K562 (cell line): Measurements from ENCODE around the gene ELOVL7. TPM values are rescaled to one million over a fixed set of nuclear protein-coding genes. Genes with fewer than 3 reads are reported as not detected.

Experiments used
- ATAC-seq: fragments of 200-7000 bp; cut with Tn5 transposase; 3 replicates; pipeline ENCODE4 v1.9.1; 2020; ENCODE audit warnings: moderate library complexity
- BruUV-seq: library from RNA; stranded (reverse); fragments of 400-500 nt; replicated peaks from 2 replicates; lab custom pipeline; 2021; lab: Mats Ljungman, UMichigan
- CTCF ChIA-PET: fragments of 300-600 bp; formaldehyde crosslinking; extraction: SDS; loops from one replicate; lab custom pipeline; 2021; ENCODE audit warnings: low intra/inter-chr PET ratio; lab: Yijun Ruan, JAX
- POLR2A ChIA-PET: fragments of 300-600, 350-650 bp; sonication (Branson Sonifier 250); formaldehyde crosslinking; extraction: SDS; loops from one replicate; lab custom pipeline; 2021; ENCODE audit warnings: antibody characterized with exemption, inconsistent platforms; lab: Yijun Ruan, JAX
- DNase-seq, 4 experiments: peaks; one replicate each; pipeline versions ENCODE4 v3.0.0 to v3.0.0-alpha.2; 2011 to 2018; ENCODE audit warnings: low spot score in 3 of 4, mixed read lengths in 3 of 4; ENCODE audit errors: extremely low read depth in 1 of 4
- FAIRE-seq: peaks from 2 replicates; lab custom pipeline; 2011; peaks lifted over from hg19 to GRCh38; lab: Jason Lieb, UNC
- H2AFZ ChIP-seq: 2 replicates; pipeline ENCODE4 v1.6.0; 2011; ENCODE audit warnings: low read depth, low read length, control low read depth, inconsistent platforms
- H3K27ac ChIP-seq: fragments of 200-600 bp; 3 replicates; pipeline ENCODE4 v1.8.0; 2011; ENCODE audit warnings: low read depth, mild to moderate bottlenecking, control low read depth, inconsistent platforms, low read length, moderate library complexity, mixed read lengths; ENCODE audit errors: extremely low read depth
- H3K27me3 ChIP-seq, 2 experiments: fragments of 300-600 bp in 1 of 2; 2 replicates in 1 of 2; 3 replicates in 1 of 2; pipeline versions ENCODE4 v1.6.0 to v1.8.0; 2011; ENCODE audit warnings: inconsistent platforms in 2 of 2, low read length in 2 of 2, mild to moderate bottlenecking in 1 of 2, mixed read lengths in 1 of 2, moderate library complexity in 1 of 2; ENCODE audit not compliant: control insufficient read depth in 2 of 2, insufficient read depth in 2 of 2
- H3K36me3 ChIP-seq: fragments of 300-600 bp; 3 replicates; pipeline ENCODE4 v1.8.0; 2011; ENCODE audit warnings: mild to moderate bottlenecking, low read length, inconsistent platforms; ENCODE audit not compliant: control insufficient read depth, insufficient read depth
- H3K4me1 ChIP-seq, 2 experiments: fragments of 200-600 bp in 1 of 2; replicated peaks in 1 of 2; 2 replicates in 1 of 2; 3 replicates in 1 of 2; pipeline versions ENCODE4 v1.5.1 to v1.8.0; 2011; ENCODE audit warnings: inconsistent platforms in 2 of 2, low read length in 2 of 2, mild to moderate bottlenecking in 1 of 2, mixed read lengths in 1 of 2, moderate library complexity in 1 of 2; ENCODE audit not compliant: control insufficient read depth in 2 of 2, insufficient read depth in 2 of 2
- H3K4me2 ChIP-seq: 2 replicates; pipeline ENCODE4 v1.6.1; 2011; ENCODE audit warnings: low read length, control low read depth, inconsistent platforms, mixed read lengths; ENCODE audit not compliant: insufficient read depth
- H3K4me3 ChIP-seq: fragments of 200-600 bp; sonication (generic), shearing (Covaris generic); 2 replicates; pipeline ENCODE4 v1.5.1; 2016; ENCODE audit warnings: control low read depth, inconsistent platforms
- H3K79me2 ChIP-seq: fragments of 200-600 bp; 3 replicates; pipeline ENCODE4 v1.8.0; 2011; ENCODE audit warnings: low read length, inconsistent platforms; ENCODE audit not compliant: control insufficient read depth, insufficient read depth
- H3K9ac ChIP-seq, 2 experiments: 2 replicates each; pipeline versions ENCODE4 v1.6.0 to v1.6.1; 2011; ENCODE audit warnings: low read depth in 2 of 2, low read length in 2 of 2, control low read depth in 1 of 2, inconsistent platforms in 1 of 2, mild to moderate bottlenecking in 1 of 2, mixed read lengths in 1 of 2; ENCODE audit not compliant: insufficient read depth in 1 of 2
- H3K9me1 ChIP-seq: one replicate; pipeline ENCODE4 v1.6.0; 2011; ENCODE audit warnings: inconsistent platforms, mild to moderate bottlenecking, low read length, moderate library complexity; ENCODE audit not compliant: control insufficient read depth, insufficient read depth
- H3K9me3 ChIP-seq: replicated peaks from 2 replicates; pipeline ENCODE4 v1.5.1; 2011; ENCODE audit warnings: low read depth, low read length, inconsistent platforms; ENCODE audit not compliant: control insufficient read depth, insufficient read depth
- H4K20me1 ChIP-seq: replicated peaks from 2 replicates; pipeline ENCODE4 v1.6.1; 2011; ENCODE audit warnings: low read length, inconsistent platforms, mixed read lengths; ENCODE audit not compliant: control insufficient read depth, insufficient read depth
- CBX3 ChIP-seq, 2 experiments: IDR thresholded peaks; 1 replicate in 1 of 2; 2 replicates in 1 of 2; pipeline ENCODE4 v1.6.1; 2012; ENCODE audit warnings: inconsistent platforms in 2 of 2, low read length in 2 of 2, borderline replicate concordance in 1 of 2, control low read depth in 1 of 2
- CLOCK ChIP-seq: fragments of 250-450 bp; sonication (Bioruptor Pico); IDR thresholded peaks from 2 replicates; pipeline ENCODE4 v1.4.0; 2020; ENCODE audit warnings: mild to moderate bottlenecking, moderate library complexity, borderline replicate concordance
- NR3C1 ChIP-seq: sonication (generic); formaldehyde crosslinking; IDR thresholded peaks from 2 replicates; pipeline ENCODE4 v1.8.1; 2022; ENCODE audit warnings: missing genetic modification reagents
- PHB ChIP-seq: fragments of 250-450 bp; sonication (Bioruptor Pico); IDR thresholded peaks from 2 replicates; pipeline ENCODE4 v1.5.0; 2021
- STAG1 ChIP-seq: sonication (generic); formaldehyde crosslinking; IDR thresholded peaks from 2 replicates; pipeline ENCODE4 v1.5.0; 2020; ENCODE audit warnings: missing genetic modification reagents, borderline replicate concordance
- TRIM28 ChIP-seq: fragments of 450-650 bp; IDR thresholded peaks from 2 replicates; pipeline ENCODE4 v1.6.1; 2017
- ZBED1 ChIP-seq: IDR thresholded peaks from 2 replicates; pipeline ENCODE4 v1.6.1; 2014
- ZKSCAN3 ChIP-seq: fragments of 250-450 bp; sonication (Bioruptor Pico); IDR thresholded peaks from 2 replicates; pipeline ENCODE4 v1.4.0; 2020
- ZNF124 ChIP-seq: sonication (generic); formaldehyde crosslinking; IDR thresholded peaks from 2 replicates; pipeline ENCODE4 v1.8.1; 2022; ENCODE audit warnings: missing genetic modification reagents
- ZNF311 ChIP-seq: fragments of 250-450 bp; sonication (Bioruptor Pico); IDR thresholded peaks from 2 replicates; pipeline ENCODE4 v1.4.0; 2020; ENCODE audit warnings: mild to moderate bottlenecking, moderate library complexity
- ZNF780A ChIP-seq: fragments of 250-450 bp; sonication (Bioruptor Pico); IDR thresholded peaks from 2 replicates; pipeline ENCODE4 v1.5.0; 2021; ENCODE audit warnings: mild to moderate bottlenecking
- ZNF785 ChIP-seq: fragments of 250-450 bp; sonication (Bioruptor Pico); IDR thresholded peaks from 2 replicates; pipeline ENCODE4 v1.4.0; 2020; ENCODE audit warnings: mild to moderate bottlenecking
- ZSCAN32 ChIP-seq: fragments of 450-650 bp; formaldehyde crosslinking; IDR thresholded peaks from 2 replicates; pipeline ENCODE4 v1.4.0; 2020; ENCODE audit warnings: mild to moderate bottlenecking, moderate library complexity
- WGBS: fragments of 100-300 bp; shearing (Covaris generic); methylation state at CpG from one replicate; pipeline ENCODE4 v1.1.6; 2016; ENCODE audit warnings: low coverage, mixed read lengths; ENCODE audit not compliant: insufficient coverage; ENCODE audit errors: missing lambda C conversion rate; 5-methylcytosine and 5-hydroxymethylcytosine counted together
- in situ Hi-C: fragments of 300-500 bp; cut with MboI; formaldehyde crosslinking; loops from 4 replicates; pipeline ENCODE4 v1.15.0; 2018; ENCODE audit warnings: inconsistent platforms, mixed read lengths
- intact Hi-C: fragments of 100-400 bp; cut with micrococcal nuclease; formaldehyde crosslinking; loops from 2 replicates; pipeline ENCODE4 v1.14.2; 2022
- polyA plus RNA-seq, 8 experiments: library from polyadenylated mRNA; depleted of rRNA in 4 of 8; stranded (reverse) in 5 of 8; unstranded in 3 of 8; fragments of >200 nt; fragmentation: Nextera tagmentation in 2 of 8; fragmentation: Illumina TruSeq in 1 of 8; extraction: Ambion mirVana in 2 of 8; extraction: Trizol in 1 of 8; gene quantifications; 2 replicates each; pipeline versions ENCODE4 v1.2.1 to v1.2.3, GENCODE V29; 2011 to 2014; ENCODE audit warnings: inconsistent platforms in 1 of 8, missing spikeins in 1 of 8
- total RNA-seq, 7 experiments: library from RNA; depleted of rRNA in 6 of 7; stranded (reverse); fragments of >200 nt in 6 of 7; fragmentation: Illumina TruSeq in 2 of 7; extraction: Trizol in 2 of 7; gene quantifications; 2 replicates each; pipeline versions ENCODE4 v1.2.1 to v1.2.3, GENCODE V29; 2011 to 2021; ENCODE audit warnings: low replicate concordance in 1 of 7

The ELOVL7 gene
- total and polyA plus RNA-seq, 9 of the 15 experiments (the other 6 are each of a cell fraction or from before 2014, with no cell fraction given) = 4.5 to 12.3 (median 6.9) TPM

GRCh38 chr5:60740322-60740721, 103.7 kb downstream of the ELOVL7 start:
- CTCF ChIA-PET = no interaction called here
- ATAC-seq = no peak
- H3K27ac ChIP-seq = no peak overlapping the region
- peaks cover 0 to 18% of the 10 kb centered on the region in 2 experiments; a peak in 2 of 5 replicates for H3K27me3 ChIP-seq
- peaks cover 0 to 7% of the 10 kb centered on the region in 2 experiments; a peak in 1 of 5 replicates for H3K4me1 ChIP-seq
- intact Hi-C loops = no loop called here
- POLR2A ChIA-PET = no interaction called here
- no peak for TF ChIP-seq ZNF124
- no peak for TF ChIP-seq ZNF311
- peak; percentile 59; the same call in 1 of the 2 replicates for TF ChIP-seq TRIM28
- TF ChIP-seq ZNF785 (CRISPR knock-in tag) = no peak
- no peak for TF ChIP-seq ZSCAN32 (CRISPR knock-in tag)
- TF ChIP-seq CBX3 (IDR thresholded peaks at IDR 0.05; ENCODE audit: borderline replicate concordance in 1 of 2, low read length in 2 of 2) = 0 out of 3 replicates have a peak, but pooled peaks of 1 of the 2 experiments have one; percentile 22
- TF ChIP-seq NR3C1 = no peak
- TF ChIP-seq, all 486 proteins: peak for 2
- no peak for DNase-seq
- H3K4me2 ChIP-seq = no peak overlapping the region
- H2AFZ ChIP-seq = no peak overlapping the region
- 3% methylated on average over 2 of the region's 2 CpGs for WGBS
- no peak overlapping the region for H3K4me3 ChIP-seq
- H3K36me3 ChIP-seq = no peaks in the 10 kb centered on the region
- no peaks in the 10 kb centered on the region; the same call in 1 of the 2 replicates for H3K9me3 ChIP-seq
- in situ Hi-C loops = no loop called here
- no peaks in the 10 kb centered on the region for H3K79me2 ChIP-seq
- no peak for FAIRE-seq
- H4K20me1 ChIP-seq = no peaks in the 10 kb centered on the region
- H3K9ac ChIP-seq = no peak overlapping the region
- BruUV-seq = no TSS peak
- no peaks in the 10 kb centered on the region for H3K9me1 ChIP-seq

GRCh38 chr5:60738933-60739332, 105.1 kb downstream of the ELOVL7 start:
- Histone ChIP-seq H3K27ac (no peak overlapping the region), H3K9me1 (no peaks in the 10 kb centered on the region), H3K4me2 (no peak overlapping the region), H3K9ac (no peak overlapping the region), H3K4me1 (peaks cover 0 to 7% of the 10 kb centered on the region in 2 experiments; a peak in 1 of 5 replicates), H3K36me3 (no peaks in the 10 kb centered on the region), H3K4me3 (no peak overlapping the region), H3K79me2 (no peaks in the 10 kb centered on the region), H2AFZ (no peak overlapping the region), H3K27me3 (peaks cover 0 to 7% of the 10 kb centered on the region in 2 experiments; a peak in 2 of 5 replicates), H3K9me3 (no peaks in the 10 kb centered on the region; the same call in 1 of the 2 replicates), H4K20me1 (no peaks in the 10 kb centered on the region)
- BruUV-seq = no TSS peak
- ChIA-PET POLR2A (interaction anchor here (0.7 to 1.7 kb wide), 2 partner anchors 11 to 20 kb away, joined by 3 to 4 read pairs; no protein-coding TSS in a partner anchor), CTCF (no interaction called here)
- DNase-seq = no peak
- in situ Hi-C loops = no loop called here
- WGBS = 7% methylated on average over 3 of the region's 3 CpGs
- intact Hi-C loops = no loop called here
- ATAC-seq = no peak
- FAIRE-seq = no peak
- no peak for TF ChIP-seq STAG1 (CRISPR knock-in tag)
- no peak for TF ChIP-seq CLOCK (CRISPR knock-in tag)
- TF ChIP-seq ZNF780A (CRISPR knock-in tag) = no peak
- TF ChIP-seq ZKSCAN3 (CRISPR knock-in tag) = no peak
- TF ChIP-seq PHB (CRISPR knock-in tag) = no peak
- no peak for TF ChIP-seq ZBED1
